ENCODE data around the gene MED12.

The MED12 gene

DNA sequence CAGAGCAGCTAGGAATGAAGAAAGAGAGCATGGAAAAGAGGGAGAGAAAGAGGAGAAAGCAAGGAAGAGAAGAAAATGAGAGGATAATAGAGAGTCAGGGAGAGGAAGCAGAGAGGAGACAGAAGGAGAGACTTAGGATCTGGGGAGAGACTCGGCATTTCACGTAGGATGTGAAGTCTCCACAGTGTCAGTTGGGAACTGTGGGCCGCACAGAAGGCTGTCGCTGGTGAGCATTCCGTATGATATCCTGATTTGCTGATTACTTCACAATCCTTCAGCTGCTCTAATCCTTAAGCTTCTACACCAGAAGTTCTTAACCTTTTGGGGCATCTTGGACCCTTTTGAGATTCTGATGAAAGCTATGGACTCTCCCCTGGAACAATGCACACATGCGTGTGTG is 40.2 kb downstream of the MED12 start:
- DNase-seq (ENCODE audit: low read depth): no peak
- TF ChIP-seq, protein P1, sequence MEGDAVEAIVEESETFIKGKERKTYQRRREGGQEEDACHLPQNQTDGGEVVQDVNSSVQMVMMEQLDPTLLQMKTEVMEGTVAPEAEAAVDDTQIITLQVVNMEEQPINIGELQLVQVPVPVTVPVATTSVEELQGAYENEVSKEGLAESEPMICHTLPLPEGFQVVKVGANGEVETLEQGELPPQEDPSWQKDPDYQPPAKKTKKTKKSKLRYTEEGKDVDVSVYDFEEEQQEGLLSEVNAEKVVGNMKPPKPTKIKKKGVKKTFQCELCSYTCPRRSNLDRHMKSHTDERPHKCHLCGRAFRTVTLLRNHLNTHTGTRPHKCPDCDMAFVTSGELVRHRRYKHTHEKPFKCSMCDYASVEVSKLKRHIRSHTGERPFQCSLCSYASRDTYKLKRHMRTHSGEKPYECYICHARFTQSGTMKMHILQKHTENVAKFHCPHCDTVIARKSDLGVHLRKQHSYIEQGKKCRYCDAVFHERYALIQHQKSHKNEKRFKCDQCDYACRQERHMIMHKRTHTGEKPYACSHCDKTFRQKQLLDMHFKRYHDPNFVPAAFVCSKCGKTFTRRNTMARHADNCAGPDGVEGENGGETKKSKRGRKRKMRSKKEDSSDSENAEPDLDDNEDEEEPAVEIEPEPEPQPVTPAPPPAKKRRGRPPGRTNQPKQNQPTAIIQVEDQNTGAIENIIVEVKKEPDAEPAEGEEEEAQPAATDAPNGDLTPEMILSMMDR (IDR thresholded peaks at IDR 0.05; ENCODE audit: insufficient read depth, low read depth, low read length, missing control alignments): no peak

DNA sequence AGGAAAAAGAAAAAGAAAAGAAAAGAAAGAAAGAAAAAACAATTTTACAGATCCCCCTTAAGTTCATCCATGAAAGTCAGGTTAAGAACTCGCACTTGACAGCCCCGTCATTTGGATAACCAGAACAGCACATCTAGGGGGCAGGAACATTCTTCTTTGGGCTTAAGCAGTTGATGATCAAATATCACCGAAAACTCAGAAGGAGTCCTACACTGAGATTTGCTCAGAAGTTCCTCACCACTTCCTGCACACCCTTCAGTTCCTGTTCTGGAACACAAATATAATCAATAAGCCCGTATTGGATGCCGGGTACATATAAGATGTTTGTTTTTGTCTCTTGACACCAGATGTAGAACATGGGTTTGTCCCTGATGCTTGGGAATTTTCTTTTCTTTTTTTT is 40.9 kb downstream of the MED12 start:
- TF ChIP-seq, protein P1 (IDR thresholded peaks at IDR 0.05; ENCODE audit: insufficient read depth, low read depth, low read length, missing control alignments): no peak
- H3K4me3 ChIP-seq (ENCODE audit: low read depth, low read length): no peak overlapping the region
- no peak for DNase-seq (ENCODE audit: low read depth)

More for the DNA sequence above, 40.2 kb downstream of the MED12 start:
- no peak overlapping the region for H3K4me3 ChIP-seq (ENCODE audit: low read depth, low read length)

DNA sequence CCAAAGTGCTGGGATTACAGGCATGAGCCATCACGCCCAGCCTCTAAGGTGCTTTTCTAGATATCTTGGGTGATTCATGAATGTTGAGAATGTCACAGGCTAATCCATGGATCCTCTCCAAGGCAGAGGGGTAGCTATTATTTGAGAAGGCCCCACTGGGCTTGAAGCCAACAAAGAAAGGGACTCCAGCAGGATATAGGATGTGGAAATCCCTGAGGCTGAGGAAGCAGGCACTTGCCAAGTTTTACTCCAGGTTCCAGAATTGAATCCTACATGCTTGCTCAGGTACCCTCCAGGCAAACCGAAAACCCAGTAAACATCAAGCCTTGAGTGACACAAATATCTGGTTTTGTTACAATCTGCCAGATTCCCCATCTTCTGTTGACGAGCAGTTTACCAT is 42.1 kb downstream of the MED12 start:
- no peak overlapping the region for H3K4me3 ChIP-seq (ENCODE audit: low read depth, low read length)
- TF ChIP-seq, protein P1 (IDR thresholded peaks at IDR 0.05; ENCODE audit: insufficient read depth, low read depth, low read length, missing control alignments): no peak
- no peak for DNase-seq (ENCODE audit: low read depth)

DNA sequence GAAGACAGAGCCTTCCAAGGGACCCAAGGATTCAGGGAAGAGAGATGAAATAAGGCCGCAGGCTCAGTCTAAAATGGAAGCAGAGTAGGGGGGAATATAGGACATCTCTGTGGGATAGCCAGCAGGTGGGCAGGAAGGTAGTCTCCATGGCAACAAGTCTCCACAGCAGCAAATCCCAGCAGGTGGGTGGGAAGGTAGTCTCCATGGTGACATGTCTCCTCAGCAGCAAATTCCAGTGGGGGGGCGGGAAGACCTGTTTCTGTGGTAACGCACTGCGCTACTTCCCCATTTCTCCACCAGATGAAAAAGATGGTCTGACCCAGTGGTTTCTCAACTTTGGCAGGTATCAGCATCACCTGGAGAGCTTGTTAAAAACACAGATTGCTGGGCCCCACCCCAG is 44.6 kb downstream of the MED12 start:
- DNase-seq (ENCODE audit: low read depth): no peak
- no peak overlapping the region for H3K4me3 ChIP-seq (ENCODE audit: low read depth, low read length)
- TF ChIP-seq, protein P1 (IDR thresholded peaks at IDR 0.05; ENCODE audit: insufficient read depth, low read depth, low read length, missing control alignments): no peak

DNA sequence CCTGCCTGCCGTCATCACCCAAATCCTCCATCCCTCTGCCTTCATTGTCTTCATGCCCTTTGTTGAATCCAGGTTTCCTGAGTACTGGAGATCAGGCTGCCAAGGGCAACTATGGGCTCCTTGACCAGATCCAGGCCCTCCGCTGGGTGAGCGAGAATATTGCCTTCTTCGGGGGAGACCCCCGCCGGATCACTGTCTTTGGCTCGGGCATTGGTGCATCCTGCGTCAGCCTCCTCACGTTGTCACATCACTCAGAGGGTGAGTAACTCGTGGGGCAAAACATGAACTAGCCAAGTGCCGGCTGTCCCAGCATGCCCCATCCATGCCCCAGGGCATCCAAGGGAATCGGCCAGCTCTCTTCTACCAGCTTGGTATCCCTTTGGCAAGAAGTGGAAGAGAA is 45.7 kb downstream of the MED12 start:
- no peak for DNase-seq (ENCODE audit: low read depth)

DNA sequence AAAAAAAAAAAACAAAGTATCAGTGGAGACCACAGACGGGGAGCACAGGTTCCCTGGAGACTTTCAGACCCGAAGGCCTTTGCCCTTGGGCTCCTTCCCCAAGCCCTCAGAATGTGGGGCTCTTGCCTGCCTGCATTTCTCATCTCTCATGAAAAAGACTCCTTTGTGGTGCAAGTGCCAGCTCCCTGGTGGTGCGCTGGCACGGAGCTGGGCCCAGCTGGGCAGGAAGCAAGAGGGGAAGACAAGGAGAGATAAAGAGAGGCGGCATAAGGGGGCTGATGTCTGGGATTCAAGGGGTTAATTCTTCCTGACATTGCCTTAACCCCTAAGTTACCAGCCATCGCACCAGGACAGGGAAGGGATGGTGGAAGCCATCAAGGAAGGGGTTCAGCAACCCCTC is 48.1 kb downstream of the MED12 start:
- no peak overlapping the region for H3K4me3 ChIP-seq (ENCODE audit: low read depth, low read length)
- no peak for DNase-seq (ENCODE audit: low read depth)
- TF ChIP-seq, protein P1 (IDR thresholded peaks at IDR 0.05; ENCODE audit: insufficient read depth, low read depth, low read length, missing control alignments): no peak

More for the DNA sequence above, 45.7 kb downstream of the MED12 start:
- TF ChIP-seq, protein P1 (IDR thresholded peaks at IDR 0.05; ENCODE audit: insufficient read depth, low read depth, low read length, missing control alignments): no peak
- H3K4me3 ChIP-seq (ENCODE audit: low read depth, low read length): no peak overlapping the region

DNA sequence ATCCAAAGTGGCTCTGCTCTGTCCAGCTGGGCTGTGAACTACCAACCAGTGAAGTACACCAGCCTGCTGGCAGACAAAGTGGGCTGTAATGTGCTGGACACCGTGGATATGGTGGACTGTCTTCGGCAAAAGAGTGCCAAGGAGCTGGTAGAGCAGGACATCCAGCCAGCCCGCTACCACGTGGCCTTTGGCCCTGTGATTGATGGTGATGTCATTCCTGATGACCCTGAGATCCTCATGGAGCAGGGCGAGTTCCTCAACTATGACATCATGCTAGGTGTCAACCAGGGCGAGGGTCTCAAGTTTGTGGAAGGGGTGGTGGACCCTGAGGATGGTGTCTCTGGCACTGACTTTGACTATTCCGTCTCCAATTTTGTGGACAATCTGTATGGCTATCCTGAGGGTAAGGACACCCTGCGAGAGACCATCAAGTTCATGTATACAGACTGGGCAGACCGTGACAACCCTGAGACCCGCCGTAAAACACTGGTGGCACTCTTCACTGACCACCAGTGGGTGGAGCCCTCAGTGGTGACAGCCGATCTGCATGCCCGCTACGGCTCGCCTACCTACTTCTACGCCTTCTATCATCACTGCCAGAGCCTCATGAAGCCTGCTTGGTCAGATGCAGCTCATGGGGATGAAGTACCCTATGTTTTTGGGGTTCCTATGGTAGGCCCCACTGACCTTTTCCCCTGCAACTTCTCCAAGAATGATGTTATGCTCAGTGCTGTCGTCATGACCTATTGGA is 48.8 kb downstream of the MED12 start:
- TF ChIP-seq, protein P1 (IDR thresholded peaks at IDR 0.05; ENCODE audit: insufficient read depth, low read depth, low read length, missing control alignments): no peak
- H3K4me3 ChIP-seq (ENCODE audit: low read depth, low read length): no peak overlapping the region
- DNase-seq (ENCODE audit: low read depth): no peak
